ENCODE results near the gene FANCI.

- TF ChIP-seq CTCF (IDR thresholded peaks at IDR 0.05) (no peak), POLR2A (IDR thresholded peaks at IDR 0.05) (no peak)
These were observed 102.9 kb downstream of the FANCI start for GRCh38 chr15:89346516-89347231.

Data from uterus (tissue), 2 donors.